Measurements from ENCODE around the gene LSM11. TPM values are rescaled to one million over a fixed set of nuclear protein-coding genes. Genes with fewer than 3 reads are reported as not detected.
"Not testable (repeated sequence)": the region's sequence is repeated elsewhere in the genome, so short reads cannot be mapped to it uniquely, and the experiment has no call there.

The LSM11 gene
- total RNA-seq, 1 donor: 1.0 TPM

DNA sequence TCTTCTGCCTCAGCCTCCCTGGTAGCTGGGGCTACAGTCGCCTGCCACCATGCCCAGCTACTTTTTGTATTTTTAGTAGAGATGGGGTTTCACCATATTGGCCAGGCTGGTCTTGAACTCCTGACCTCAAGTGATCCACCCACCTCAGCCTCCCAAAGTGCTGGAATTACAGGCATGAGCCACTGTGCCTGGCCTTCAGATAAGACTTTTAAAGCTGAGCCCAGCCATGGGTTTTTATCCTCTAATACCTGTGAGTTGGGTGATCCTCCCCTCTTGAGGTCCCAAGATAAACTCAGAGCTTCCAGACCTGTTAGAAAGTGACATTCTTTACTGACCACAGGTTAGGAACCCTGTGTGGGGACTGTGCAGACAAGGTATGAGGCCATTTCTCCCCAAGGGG, 15.7 kb upstream of the LSM11 start:
- peaks cover 14% of the 10 kb centered on the region for H3K4me1 ChIP-seq (ENCODE audit: insufficient read depth, low read length)
- H3K27me3 ChIP-seq (ENCODE audit: insufficient read depth, low read length); H3K4me3 ChIP-seq (ENCODE audit: low read length); H3K9me3 ChIP-seq (ENCODE audit: low read depth, low read length): not testable (repeated sequence)

DNA sequence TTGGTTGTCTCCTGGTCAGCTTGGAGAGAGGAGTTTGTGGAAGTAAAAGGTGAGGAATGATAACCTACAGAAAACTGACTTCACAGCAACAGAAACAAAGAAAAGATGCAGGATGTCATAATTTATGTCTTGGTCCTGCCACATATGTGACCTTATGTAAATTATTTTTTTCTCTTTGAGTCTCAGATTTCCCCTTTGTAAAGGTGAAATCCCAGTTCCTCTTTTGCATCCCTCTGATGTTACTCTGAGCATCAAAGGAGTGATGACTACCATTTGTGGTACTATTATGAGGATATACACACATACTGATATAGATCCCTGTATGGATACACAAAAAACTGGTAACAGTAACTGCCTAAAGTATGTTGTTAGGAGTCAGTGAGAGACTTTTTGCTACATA, 13.7 kb upstream of the LSM11 start:
- Histone ChIP-seq H3K27me3 (ENCODE audit: insufficient read depth, low read length) (no peaks in the 10 kb centered on the region), H3K9me3 (ENCODE audit: low read depth, low read length) (no peaks in the 10 kb centered on the region), H3K4me1 (ENCODE audit: insufficient read depth, low read length) (peaks cover 14% of the 10 kb centered on the region), H3K4me3 (ENCODE audit: low read length) (no peak overlapping the region)

DNA sequence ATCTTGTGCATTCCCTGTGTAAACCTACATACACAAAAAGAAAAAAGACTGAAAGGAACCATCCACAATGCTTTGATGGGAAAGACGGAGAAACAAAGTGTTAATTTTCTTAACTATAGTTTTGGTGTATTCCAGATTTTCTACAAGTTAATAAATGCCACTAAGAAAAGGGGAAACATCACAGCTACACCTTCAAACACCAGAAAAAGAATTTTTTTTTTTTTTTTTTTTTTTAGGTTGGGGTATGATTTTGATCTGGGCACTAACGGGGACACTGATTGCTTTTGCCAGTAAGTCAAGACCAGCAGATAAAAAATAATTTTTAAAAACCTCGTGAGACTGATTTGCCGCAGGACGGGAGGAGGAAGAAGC, 12.6 kb upstream of the LSM11 start:
- Histone ChIP-seq H3K27me3 (ENCODE audit: insufficient read depth, low read length) (no peaks in the 10 kb centered on the region), H3K4me1 (ENCODE audit: insufficient read depth, low read length) (peaks cover 14% of the 10 kb centered on the region), H3K4me3 (ENCODE audit: low read length) (peak overlapping the region; percentile 68), H3K9me3 (ENCODE audit: low read depth, low read length) (no peaks in the 10 kb centered on the region)

DNA sequence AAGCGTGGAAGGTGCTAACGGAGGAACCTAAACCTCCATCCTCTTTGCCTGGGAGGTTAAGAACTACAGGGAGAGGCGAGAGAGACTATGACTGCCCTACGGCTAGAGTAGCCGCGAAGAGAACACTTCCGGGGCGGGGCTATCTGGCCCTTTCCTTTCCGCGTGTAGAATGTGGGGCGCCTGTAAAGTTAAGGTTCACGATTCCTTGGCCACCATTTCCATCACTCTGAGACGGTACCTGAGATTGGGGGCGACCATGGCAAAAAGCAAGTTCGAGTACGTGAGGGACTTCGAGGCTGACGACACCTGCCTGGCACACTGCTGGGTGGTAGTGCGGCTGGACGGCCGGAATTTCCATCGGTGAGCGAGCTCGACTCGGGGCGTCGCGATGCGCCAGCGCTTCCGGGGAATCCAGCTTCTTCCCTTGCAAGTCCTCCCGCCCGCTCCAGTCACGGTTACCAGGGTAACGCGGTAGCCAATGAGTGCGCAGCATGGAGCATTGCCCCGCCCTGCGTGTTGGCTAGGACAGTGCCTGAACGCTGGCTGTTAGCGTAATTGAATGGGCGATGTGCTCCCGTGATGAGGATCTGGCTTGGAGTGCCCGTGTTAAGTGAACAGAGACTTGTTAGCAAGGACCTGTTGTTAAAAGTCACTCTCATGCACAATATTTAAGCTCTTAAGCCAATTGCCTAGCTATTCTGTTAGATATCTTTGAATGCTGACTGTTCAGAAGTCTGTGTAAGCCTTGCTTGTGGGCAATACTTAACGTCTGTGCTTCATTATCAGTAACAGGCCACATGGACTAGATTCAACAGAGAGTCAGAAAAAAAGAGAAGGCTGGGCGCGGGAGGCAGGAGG, 12.0 kb upstream of the LSM11 start, which contains the start of gene THG1L:
THG1L (plus strand) TSS at position 149 of the 858 bp plus-strand sequence; CDS start at position 170, 21 bp downstream.
- Histone ChIP-seq H3K27me3 (ENCODE audit: insufficient read depth, low read length) (no peaks in the 10 kb centered on the region), H3K9me3 (ENCODE audit: low read depth, low read length) (no peaks in the 10 kb centered on the region), H3K4me3 (ENCODE audit: low read length) (peak within 1 kb of the TSS; percentile 68), H3K4me1 (ENCODE audit: insufficient read depth, low read length) (peaks cover 14% of the 10 kb centered on the region)

DNA sequence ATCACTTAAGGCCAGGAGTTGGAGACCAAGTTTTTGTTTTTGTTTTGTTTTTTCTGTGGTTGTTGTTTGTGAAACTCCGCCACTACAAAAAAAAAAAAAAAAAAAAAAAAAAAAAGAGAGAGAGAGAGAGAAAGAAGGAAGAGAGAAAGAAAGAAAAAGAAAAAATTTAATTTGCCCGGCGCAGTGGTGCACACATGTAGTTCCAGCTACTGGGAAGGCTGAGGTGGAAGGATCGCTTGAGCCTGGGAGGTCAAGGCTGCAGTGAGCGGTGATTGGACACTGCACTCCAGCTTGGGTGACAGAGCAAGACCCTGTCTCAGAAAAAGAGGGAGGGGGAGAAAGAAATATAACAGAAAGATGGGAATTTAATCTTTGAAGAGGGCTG, 11.4 kb upstream of the LSM11 start:
- Histone ChIP-seq H3K9me3 (ENCODE audit: low read depth, low read length) (no peaks in the 10 kb centered on the region), H3K27me3 (ENCODE audit: insufficient read depth, low read length) (no peaks in the 10 kb centered on the region), H3K4me1 (ENCODE audit: insufficient read depth, low read length) (peaks cover 14% of the 10 kb centered on the region), H3K4me3 (ENCODE audit: low read length) (no peak overlapping the region)

DNA sequence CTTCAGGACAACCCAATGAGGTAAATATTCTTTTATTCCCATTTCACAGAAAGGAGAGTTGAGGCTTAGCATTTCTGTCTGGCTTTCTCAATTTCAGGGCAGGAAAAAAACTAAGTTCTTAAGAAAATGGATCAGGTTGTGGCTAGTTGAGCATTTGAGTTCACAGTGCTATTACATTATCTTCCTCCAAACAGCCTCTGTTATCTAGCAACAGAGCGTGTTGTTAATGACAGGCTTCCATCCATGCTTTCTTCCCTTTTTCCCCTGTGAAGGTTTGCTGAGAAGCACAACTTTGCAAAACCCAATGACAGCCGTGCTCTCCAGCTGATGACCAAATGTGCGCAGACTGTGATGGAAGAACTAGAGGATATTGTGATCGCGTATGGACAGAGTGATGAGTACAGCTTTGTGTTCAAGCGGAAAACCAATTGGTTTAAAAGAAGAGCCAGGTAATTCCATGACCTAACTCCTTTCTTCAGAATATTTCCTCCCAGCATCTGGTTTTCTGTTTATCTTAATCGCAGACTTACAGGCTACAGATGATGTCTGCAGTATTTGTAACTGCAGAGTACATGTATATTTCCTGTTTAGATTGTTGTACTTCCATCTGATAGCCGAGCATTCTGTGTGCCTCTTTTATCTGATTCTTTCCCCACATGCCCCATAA, 10.8 kb upstream of the LSM11 start:
- no peaks in the 10 kb centered on the region for H3K9me3 ChIP-seq (ENCODE audit: low read depth, low read length)
- no peak overlapping the region for H3K4me3 ChIP-seq (ENCODE audit: low read length)
- peaks cover 14% of the 10 kb centered on the region for H3K4me1 ChIP-seq (ENCODE audit: insufficient read depth, low read length)
- no peaks in the 10 kb centered on the region for H3K27me3 ChIP-seq (ENCODE audit: insufficient read depth, low read length)

DNA sequence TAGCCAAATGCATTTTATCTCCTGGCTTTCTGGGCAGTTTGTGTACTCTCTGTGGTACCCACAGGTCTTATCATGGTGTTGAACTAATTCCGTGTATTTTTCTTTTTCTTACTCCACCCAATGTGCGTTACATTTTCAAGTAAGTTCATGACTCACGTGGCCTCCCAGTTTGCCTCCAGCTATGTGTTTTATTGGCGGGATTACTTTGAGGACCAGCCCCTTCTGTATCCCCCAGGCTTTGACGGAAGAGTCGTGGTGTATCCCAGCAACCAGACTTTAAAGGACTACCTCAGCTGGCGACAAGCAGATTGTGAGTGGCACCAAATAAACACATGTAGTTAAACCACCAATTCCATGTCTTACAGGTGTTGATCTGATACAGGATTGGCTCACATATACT, 9.1 kb upstream of the LSM11 start:
- H3K4me1 ChIP-seq (ENCODE audit: insufficient read depth, low read length): peaks cover 14% of the 10 kb centered on the region

DNA sequence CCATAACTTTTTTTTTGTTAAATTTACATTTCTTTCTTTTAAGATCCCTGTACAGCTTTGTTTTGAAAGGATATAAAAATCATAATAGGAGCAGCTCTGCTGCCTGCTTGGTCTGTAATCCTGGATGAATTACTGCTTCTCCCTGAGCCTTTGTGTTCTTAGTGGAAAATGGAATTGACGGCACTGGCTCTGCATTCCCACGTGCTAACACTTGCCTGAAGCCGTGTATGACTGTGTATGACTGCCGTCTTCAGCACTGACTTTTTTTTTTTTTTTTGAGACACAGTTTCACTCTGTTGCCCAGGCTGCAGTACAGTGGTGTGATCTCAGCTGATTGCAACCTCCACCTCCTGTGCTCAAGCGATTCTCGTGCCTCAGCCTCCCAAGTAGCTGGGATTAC, 7.5 kb upstream of the LSM11 start:
- Histone ChIP-seq H3K9me3 (ENCODE audit: low read depth, low read length) (no peaks in the 10 kb centered on the region), H3K4me3 (ENCODE audit: low read length) (no peak overlapping the region), H3K4me1 (ENCODE audit: insufficient read depth, low read length) (peaks cover 11% of the 10 kb centered on the region), H3K27me3 (ENCODE audit: insufficient read depth, low read length) (no peaks in the 10 kb centered on the region)

More for the DNA sequence above, 9.1 kb upstream of the LSM11 start:
- Histone ChIP-seq H3K9me3 (ENCODE audit: low read depth, low read length) (no peaks in the 10 kb centered on the region), H3K27me3 (ENCODE audit: insufficient read depth, low read length) (no peaks in the 10 kb centered on the region), H3K4me3 (ENCODE audit: low read length) (no peak overlapping the region)

DNA sequence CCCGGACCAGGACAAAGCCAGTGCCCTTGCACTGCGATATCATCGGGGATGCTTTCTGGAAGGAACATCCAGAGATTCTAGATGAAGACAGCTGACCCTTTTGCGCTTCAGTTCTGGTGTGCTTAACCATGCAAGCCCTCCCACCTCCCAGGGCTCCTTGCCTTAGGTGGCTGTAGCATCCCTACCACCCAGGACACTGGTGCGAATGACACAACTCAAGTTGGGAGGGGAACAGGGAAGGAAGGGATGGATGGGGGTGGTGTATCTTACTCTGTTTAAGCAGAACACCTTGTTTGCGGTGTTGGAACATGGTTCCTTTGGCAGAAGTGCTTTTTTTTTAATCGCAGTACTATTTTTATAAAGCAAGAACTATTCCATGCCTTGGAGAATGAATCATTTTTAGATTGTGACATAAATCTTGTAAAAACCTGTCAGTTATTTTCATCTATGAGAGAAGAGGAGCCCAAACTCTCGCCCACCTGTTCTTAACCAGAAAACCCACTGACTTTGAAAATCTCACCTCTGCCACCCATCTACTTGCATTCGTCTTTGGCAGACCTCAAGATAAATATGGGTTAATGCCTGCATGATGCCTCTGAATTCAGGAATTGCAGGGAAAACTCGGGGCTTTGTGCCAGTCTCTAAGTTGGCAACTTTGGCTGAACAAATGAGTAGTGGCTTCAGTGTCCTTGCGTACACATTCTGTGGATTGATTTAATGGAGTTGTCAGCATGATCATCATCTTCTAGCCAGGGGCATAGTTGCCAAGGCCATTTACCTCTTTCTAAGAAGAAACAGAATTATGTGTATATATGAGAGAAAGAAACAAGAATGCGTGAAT, 3.9 kb upstream of the LSM11 start:
- Histone ChIP-seq H3K9me3 (ENCODE audit: low read depth, low read length) (no peaks in the 10 kb centered on the region), H3K4me1 (ENCODE audit: insufficient read depth, low read length) (peaks cover 12% of the 10 kb centered on the region), H3K27me3 (ENCODE audit: insufficient read depth, low read length) (no peaks in the 10 kb centered on the region), H3K4me3 (ENCODE audit: low read length) (no peak overlapping the region)

DNA sequence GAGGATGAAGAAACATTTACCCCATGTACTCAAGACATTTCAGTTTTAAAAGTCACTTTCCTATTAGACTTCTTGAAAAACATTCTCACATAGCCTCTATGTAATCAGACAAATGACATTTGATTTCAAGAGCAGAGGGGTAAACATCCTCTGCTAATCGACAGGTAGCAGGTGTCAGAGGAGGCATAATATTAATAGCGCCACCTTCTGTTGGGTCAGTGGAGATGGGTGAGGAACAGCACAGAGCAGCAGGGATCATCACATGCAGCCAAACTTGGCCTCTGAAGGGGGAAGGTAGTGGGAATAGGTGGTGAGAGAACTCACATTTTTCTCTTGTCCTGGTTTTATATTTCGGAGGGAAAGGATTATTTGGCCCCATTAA, 3.3 kb upstream of the LSM11 start:
- Histone ChIP-seq H3K4me3 (ENCODE audit: low read length) (no peak overlapping the region), H3K4me1 (ENCODE audit: insufficient read depth, low read length) (peaks cover 14% of the 10 kb centered on the region), H3K27me3 (ENCODE audit: insufficient read depth, low read length) (no peaks in the 10 kb centered on the region), H3K9me3 (ENCODE audit: low read depth, low read length) (no peaks in the 10 kb centered on the region)

DNA sequence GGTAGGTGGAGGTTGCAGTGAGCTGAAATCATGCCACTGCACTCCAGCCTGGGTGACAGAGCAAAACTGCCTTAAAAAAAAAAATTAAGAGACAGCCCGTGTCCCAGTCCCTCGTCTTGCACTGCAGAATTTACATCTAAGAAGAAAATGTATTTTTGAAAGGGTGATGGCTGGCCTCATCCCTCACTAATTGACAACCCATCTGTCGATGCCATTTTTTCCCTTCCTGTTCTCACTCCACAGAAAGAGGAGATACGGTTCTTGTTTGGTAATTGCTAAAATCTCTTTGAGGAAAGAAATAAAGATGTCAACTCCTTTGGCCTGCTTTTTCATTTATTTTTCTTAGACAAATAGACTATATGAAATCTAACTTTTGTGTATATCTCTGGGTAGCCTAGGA, 2.4 kb upstream of the LSM11 start:
- Histone ChIP-seq H3K4me3 (ENCODE audit: low read length) (no peak overlapping the region), H3K27me3 (ENCODE audit: insufficient read depth, low read length) (no peaks in the 10 kb centered on the region), H3K4me1 (ENCODE audit: insufficient read depth, low read length) (peaks cover 14% of the 10 kb centered on the region), H3K9me3 (ENCODE audit: low read depth, low read length) (no peaks in the 10 kb centered on the region)

DNA sequence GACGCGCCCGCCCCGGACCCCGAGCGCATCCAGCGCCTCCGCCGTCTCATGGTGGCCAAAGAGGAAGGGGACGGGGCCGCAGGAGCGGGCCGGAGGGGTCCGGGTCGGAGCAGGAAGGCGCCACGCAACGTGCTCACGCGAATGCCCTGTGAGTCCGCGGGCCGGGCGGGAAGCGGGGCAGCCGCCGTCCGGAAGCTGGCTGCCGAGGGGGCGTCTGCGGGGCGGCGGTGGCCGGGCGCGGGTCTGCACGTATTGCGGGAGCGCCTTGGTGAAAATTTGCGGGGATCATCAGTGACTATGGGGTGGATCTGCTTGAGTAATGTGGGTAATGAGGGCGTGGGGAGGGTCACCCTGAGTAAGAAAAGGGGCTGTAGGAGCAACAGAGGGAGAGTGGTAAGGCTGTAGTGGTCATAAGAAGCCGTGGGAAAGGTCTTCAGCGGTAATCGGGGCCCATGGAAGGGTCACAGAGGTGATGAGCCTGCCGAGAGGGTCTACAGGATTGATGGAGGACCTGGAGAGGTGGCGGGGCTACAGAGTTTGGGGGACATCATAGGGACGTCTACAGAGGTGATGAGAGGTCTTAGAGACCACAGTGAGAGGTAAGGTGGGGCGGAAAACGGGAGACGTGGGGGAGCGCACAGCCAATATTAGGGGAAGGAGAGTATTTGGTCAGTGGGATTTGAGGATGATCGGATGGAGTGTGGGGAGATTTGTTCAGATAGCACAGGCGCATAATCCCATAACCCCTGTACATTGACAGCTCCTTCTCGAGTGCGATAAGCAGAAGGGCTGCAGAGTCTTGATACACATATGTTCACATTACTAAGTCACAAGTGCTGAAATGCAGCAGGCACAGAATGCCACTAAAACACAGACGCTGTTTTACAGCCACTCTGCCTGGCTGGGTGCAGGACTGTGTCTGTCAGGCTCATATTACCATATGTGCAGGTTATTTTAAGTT, 819 bp downstream of the LSM11 start:
- no peaks in the 10 kb centered on the region for H3K27me3 ChIP-seq (ENCODE audit: insufficient read depth, low read length)
- no peaks in the 10 kb centered on the region for H3K9me3 ChIP-seq (ENCODE audit: low read depth, low read length)
- H3K4me1 ChIP-seq (ENCODE audit: insufficient read depth, low read length): peaks cover 14% of the 10 kb centered on the region
- peak overlapping the region; percentile 56 for H3K4me3 ChIP-seq (ENCODE audit: low read length)

DNA sequence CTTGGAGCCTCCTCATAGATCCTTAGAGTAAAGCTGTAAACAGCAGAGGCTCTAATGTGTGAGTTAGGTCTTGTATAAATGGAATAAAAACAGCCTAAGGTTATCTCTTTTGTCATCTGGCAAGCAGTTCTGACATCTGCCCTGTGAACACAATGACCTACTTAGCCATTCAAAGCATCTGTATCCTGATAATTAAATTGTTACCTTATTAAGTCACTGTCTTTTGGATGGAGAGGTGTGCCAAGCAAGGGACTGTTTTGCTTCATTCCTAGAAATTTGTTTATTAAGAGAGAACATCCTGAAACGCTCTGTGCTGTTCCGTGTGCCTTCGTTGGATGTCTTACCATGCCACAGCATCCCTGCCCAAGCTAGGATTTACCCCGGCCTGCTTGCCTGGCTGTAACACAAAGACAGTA, 1.5 kb downstream of the LSM11 start:
- no peaks in the 10 kb centered on the region for H3K27me3 ChIP-seq (ENCODE audit: insufficient read depth, low read length)
- H3K4me1 ChIP-seq (ENCODE audit: insufficient read depth, low read length): peaks cover 14% of the 10 kb centered on the region
- no peaks in the 10 kb centered on the region for H3K9me3 ChIP-seq (ENCODE audit: low read depth, low read length)
- H3K4me3 ChIP-seq (ENCODE audit: low read length): no peak overlapping the region

DNA sequence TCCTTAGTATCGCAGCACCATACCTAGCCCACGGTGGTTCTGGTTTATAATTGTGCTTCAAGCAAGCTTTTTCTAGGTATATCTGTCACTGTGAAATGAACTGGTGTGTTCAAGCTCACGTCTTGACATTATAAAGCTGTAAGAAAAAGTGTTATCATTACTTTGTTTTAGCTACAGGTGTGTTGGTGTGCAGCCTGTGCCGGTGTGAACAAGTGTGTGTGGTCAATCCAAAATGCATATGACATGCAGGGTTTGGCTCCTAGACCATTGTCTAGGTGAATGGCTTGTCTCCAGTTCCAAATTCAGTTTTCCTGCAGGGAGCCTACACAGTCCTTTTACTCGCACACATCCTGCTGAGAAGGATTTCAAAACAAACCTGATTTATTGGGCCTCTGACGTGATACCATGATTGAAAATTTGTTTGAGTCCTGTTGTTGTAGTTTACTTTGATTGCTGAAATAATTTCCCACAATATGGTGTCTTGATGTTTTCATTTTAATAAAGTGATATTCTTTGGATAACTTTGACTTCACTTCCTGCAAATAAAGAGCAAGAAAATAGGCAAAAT, 3.7 kb downstream of the LSM11 start:
- Histone ChIP-seq H3K9me3 (ENCODE audit: low read depth, low read length) (no peaks in the 10 kb centered on the region), H3K4me3 (ENCODE audit: low read length) (no peak overlapping the region), H3K27me3 (ENCODE audit: insufficient read depth, low read length) (no peaks in the 10 kb centered on the region), H3K4me1 (ENCODE audit: insufficient read depth, low read length) (peaks cover 14% of the 10 kb centered on the region)
